Measurements from ENCODE around the gene DBH.

Gene DBH

DNA sequence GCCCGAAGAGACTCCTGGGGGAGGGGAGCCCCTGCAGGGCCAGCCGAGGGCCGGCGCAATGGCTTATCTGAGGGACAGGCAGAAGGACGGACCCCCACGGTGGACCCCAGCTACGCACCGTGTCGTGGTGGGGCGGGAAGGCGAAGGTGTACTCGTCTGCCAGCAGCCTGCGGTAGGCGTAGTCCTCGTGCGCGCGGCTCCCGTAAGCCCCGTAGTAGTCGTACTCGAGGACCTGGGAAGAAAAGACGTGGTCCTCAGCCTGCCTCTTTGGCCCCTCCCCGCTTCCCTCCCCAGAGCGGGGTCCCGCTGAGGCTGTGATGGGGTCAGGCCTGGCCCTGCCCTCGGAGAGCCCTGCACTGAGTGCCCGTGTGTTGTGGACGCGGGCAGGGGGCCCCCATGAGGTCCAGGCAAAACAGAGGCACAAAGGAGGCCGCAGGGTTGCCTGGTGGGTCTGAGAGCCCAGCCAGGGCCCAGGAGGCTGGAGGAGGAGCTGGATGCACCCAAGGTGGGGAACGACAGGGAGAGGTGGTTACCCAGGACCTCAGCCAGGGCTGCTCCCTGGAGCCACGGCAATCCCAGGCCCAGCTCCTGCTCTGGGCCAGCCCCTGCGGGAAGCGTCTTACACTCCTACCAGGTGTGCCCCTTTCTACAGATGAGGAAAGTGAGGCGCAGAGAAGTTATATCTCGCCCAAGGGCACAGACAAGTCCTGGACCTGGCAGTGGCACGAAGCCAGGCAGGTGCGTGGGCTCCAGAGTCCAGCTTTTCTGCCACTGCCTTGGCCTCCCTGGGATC lies 66.8 kb downstream of the DBH start:
- Histone ChIP-seq H3K4me3 (ENCODE audit: low read depth, low read length) (no peak overlapping the region), H3K9ac (ENCODE audit: low read depth, low read length) (no peak overlapping the region), H3K4me1 (ENCODE audit: control insufficient read depth, insufficient read depth, low read length) (no peaks in the 10 kb centered on the region), H3K36me3 (ENCODE audit: control insufficient read depth, insufficient read depth, low read length) (no peaks in the 10 kb centered on the region), H3K9me3 (ENCODE audit: control insufficient read depth, insufficient read depth, low read length) (no peaks in the 10 kb centered on the region), H3K27me3 (ENCODE audit: control insufficient read depth, insufficient read depth, low read length) (no peaks in the 10 kb centered on the region)

DNA sequence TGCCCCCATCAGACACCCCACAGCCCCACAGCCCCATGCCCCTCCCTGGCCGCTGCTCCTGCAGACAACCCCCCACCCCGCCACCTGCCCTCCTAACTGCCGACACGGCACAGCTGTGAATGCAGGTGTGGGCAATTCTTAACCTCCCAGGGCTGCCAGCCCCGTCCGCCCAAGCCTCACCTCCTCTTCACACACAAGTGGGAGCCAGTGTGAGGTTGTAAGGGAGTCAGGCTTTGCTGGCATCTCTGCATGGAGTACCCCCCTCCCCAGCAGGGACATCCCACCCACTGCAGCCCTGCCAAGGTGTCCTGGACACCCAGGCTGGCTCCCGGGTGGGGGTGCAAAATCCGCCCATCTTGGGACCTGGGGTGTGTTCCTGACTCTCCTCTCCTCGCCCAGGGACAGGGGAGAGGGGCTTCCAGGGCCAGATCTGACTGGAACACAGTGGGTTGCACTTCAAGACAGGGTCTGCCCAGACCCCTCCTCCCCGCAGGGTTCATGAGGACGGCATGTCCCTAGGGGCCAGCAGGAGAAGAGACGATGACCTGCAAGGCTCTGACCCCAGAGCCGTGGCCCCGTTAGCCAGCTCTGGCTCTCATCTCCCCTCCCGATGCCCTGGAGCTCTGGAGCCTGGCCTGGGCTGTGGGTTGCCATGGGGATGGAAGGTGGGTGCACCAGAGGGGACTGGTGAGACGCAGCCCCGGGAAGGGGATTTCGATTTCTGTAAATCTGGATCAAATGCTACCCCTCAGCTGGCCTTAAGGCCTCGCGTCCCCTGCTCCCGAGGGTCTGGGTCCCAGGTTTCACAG lies 67.6 kb downstream of the DBH start:
- Histone ChIP-seq H3K9ac (ENCODE audit: low read depth, low read length) (no peak overlapping the region), H3K9me3 (ENCODE audit: control insufficient read depth, insufficient read depth, low read length) (no peaks in the 10 kb centered on the region), H3K27me3 (ENCODE audit: control insufficient read depth, insufficient read depth, low read length) (no peaks in the 10 kb centered on the region), H3K36me3 (ENCODE audit: control insufficient read depth, insufficient read depth, low read length) (no peaks in the 10 kb centered on the region), H3K4me3 (ENCODE audit: low read depth, low read length) (no peak overlapping the region), H3K4me1 (ENCODE audit: control insufficient read depth, insufficient read depth, low read length) (no peaks in the 10 kb centered on the region)

- Histone ChIP-seq H3K27me3 (ENCODE audit: control insufficient read depth, insufficient read depth, low read length) (no peaks in the 10 kb centered on the region), H3K4me1 (ENCODE audit: control insufficient read depth, insufficient read depth, low read length) (no peaks in the 10 kb centered on the region), H3K36me3 (ENCODE audit: control insufficient read depth, insufficient read depth, low read length) (no peaks in the 10 kb centered on the region), H3K9ac (ENCODE audit: low read depth, low read length) (no peak overlapping the region), H3K4me3 (ENCODE audit: low read depth, low read length) (no peak overlapping the region), H3K9me3 (ENCODE audit: control insufficient read depth, insufficient read depth, low read length) (no peaks in the 10 kb centered on the region)
Observed at GRCh38 chr9:133704711-133705181, 68.6 kb downstream of the DBH start.

GRCh38 chr9:133705576-133705975 lies 69.4 kb downstream of the DBH start:
- H3K4me1 ChIP-seq (ENCODE audit: control insufficient read depth, insufficient read depth, low read length): no peaks in the 10 kb centered on the region
- no peak overlapping the region for H3K9ac ChIP-seq (ENCODE audit: low read depth, low read length)
- no peaks in the 10 kb centered on the region for H3K27me3 ChIP-seq (ENCODE audit: control insufficient read depth, insufficient read depth, low read length)
- no peak overlapping the region for H3K4me3 ChIP-seq (ENCODE audit: low read depth, low read length)
- peaks cover under 1% of the 10 kb centered on the region for H3K36me3 ChIP-seq (ENCODE audit: control insufficient read depth, insufficient read depth, low read length)
- H3K9me3 ChIP-seq (ENCODE audit: control insufficient read depth, insufficient read depth, low read length): no peaks in the 10 kb centered on the region

DNA sequence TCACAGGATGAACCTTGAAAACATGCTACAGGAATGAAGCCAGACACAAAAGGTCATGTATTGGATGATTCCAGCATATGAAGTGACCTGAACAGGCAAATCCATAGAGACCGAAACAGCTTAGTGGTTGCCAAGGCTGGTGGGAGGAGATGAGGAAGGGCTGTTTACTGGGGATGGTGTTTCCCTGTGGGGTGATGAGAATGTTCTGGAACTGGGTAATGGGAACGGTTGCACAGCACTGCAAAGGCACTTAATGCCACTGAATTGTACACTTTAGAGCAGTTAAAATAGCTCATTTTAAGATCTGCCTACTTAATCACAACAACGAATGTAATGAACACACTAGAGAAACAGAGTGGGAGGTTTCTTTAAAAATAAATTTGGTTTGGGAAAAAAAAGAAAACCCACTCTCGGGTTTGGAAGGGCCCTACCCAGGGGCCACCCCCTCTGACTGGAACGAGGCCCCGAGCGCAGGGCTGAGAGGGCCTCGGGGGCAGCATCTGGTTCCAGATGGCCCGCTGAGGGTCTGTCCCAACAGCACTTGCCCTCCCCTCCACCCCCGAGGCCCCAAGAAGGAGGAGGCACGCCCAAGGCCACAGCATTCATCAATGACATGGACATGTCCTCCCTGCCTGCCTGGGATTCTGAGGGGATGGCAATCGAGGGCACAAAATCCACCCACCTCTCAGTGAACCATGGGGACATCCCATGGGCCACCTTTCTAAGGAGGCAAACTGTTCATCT lies 70.3 kb downstream of the DBH start:
- H3K4me3 ChIP-seq (ENCODE audit: low read depth, low read length): no peak overlapping the region
- H3K4me1 ChIP-seq (ENCODE audit: control insufficient read depth, insufficient read depth, low read length): no peaks in the 10 kb centered on the region
- no peaks in the 10 kb centered on the region for H3K27me3 ChIP-seq (ENCODE audit: control insufficient read depth, insufficient read depth, low read length)
- peaks cover 2% of the 10 kb centered on the region for H3K36me3 ChIP-seq (ENCODE audit: control insufficient read depth, insufficient read depth, low read length)
- H3K9ac ChIP-seq (ENCODE audit: low read depth, low read length): no peak overlapping the region
- no peaks in the 10 kb centered on the region for H3K9me3 ChIP-seq (ENCODE audit: control insufficient read depth, insufficient read depth, low read length)

DNA sequence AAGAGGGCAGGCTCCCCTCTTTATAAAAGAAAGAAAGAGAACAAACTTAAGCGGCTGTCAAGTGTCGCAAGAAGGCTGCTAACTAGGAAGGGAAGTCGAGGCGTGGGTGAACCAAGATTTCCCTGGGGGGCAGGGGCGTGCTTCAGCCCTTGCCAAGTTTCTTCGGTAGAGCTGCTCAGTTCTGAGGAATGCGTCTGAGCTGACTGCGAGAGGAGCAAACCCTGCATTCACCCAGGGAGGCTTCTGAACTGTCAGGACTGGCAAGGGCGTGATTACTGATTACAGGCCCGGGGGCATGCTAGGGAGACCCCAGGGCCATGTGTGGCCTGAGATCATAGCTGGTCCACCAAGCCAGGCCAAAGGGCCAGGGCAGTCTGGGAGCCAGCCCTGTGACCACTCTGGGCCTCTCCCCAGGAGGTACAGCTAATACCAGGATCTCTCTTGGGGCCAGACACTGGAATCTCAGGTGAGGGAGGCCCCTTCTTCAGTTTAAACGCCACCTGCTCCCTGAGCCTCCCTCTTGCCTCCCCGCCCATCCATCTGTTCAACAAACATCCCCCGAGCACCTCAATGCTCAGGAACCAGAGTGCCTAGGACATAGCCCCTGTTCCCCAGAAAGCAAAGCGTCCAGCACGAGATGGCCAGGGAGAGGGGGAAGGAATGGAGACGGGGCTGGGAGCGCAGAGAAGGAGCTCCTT lies 71.1 kb downstream of the DBH start:
- Histone ChIP-seq H3K4me1 (ENCODE audit: control insufficient read depth, insufficient read depth, low read length) (no peaks in the 10 kb centered on the region), H3K9me3 (ENCODE audit: control insufficient read depth, insufficient read depth, low read length) (no peaks in the 10 kb centered on the region), H3K4me3 (ENCODE audit: low read depth, low read length) (no peak overlapping the region), H3K36me3 (ENCODE audit: control insufficient read depth, insufficient read depth, low read length) (peaks cover 2% of the 10 kb centered on the region), H3K9ac (ENCODE audit: low read depth, low read length) (no peak overlapping the region), H3K27me3 (ENCODE audit: control insufficient read depth, insufficient read depth, low read length) (no peaks in the 10 kb centered on the region)

DNA sequence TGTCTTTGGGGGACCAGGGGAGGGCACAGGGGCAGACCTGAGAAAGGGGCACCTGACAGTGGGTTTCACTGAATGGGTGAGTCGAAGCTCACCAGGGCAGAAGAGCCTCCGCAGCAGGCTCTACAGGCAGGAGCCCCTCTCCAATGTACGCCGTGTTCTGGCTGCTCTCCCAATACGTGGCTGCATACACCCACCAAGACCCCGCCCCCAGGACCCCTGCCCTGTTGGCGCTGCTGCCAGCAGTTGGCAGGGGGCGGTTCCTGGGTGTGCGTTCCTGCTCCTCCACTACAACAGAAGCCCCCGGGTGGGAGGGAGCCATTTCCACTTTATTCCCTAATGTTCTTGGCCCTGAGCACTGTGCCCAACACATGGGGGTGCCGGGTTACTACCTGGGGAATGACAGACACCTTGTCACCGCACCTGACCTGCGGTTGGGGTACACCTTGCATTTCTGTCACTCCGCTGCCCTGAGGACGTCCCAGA lies 71.6 kb downstream of the DBH start:
- Histone ChIP-seq H3K9me3 (ENCODE audit: control insufficient read depth, insufficient read depth, low read length) (no peaks in the 10 kb centered on the region), H3K4me1 (ENCODE audit: control insufficient read depth, insufficient read depth, low read length) (no peaks in the 10 kb centered on the region), H3K4me3 (ENCODE audit: low read depth, low read length) (no peak overlapping the region), H3K9ac (ENCODE audit: low read depth, low read length) (no peak overlapping the region), H3K36me3 (ENCODE audit: control insufficient read depth, insufficient read depth, low read length) (peaks cover 2% of the 10 kb centered on the region), H3K27me3 (ENCODE audit: control insufficient read depth, insufficient read depth, low read length) (no peaks in the 10 kb centered on the region)

DNA sequence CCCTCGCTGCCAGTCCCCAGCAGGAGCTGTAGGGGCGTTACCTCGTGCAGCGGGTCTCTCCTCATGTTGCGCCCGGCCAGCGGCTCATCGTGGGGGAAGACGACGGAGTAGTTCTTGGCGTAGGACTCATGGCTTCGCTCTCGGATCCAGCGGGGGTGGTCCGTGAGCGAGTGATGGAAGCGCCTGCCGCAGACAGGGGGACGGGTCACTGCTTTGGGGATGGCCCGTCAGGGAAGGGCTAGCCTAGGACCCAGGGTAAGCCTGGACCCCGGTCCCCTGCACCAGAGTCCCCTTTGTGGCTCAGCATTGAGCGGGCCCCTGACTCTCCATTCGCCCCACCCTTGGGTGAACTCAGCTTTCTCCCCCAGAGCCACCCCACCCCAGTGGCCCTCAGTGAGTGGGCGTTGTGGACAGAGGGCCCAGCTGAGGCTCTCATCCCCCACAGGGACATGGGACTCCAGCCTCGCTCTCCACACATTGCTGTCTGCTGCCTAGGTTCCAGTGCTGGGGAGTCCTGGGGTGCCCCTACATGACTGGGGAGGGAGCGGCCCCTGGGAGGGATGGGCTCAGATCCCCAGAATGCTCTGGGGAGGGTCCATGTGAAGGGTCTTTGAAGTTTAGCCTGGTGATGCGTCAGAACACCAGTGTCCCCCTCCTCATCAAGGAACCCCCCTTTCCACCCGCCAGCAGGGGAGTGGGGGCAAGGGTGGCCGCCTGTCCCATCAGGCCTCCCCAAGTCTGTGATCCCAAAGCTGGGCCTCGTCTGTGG lies 72.3 kb downstream of the DBH start:
- no peaks in the 10 kb centered on the region for H3K27me3 ChIP-seq (ENCODE audit: control insufficient read depth, insufficient read depth, low read length)
- H3K9me3 ChIP-seq (ENCODE audit: control insufficient read depth, insufficient read depth, low read length): no peaks in the 10 kb centered on the region
- peaks cover 2% of the 10 kb centered on the region for H3K36me3 ChIP-seq (ENCODE audit: control insufficient read depth, insufficient read depth, low read length)
- H3K9ac ChIP-seq (ENCODE audit: low read depth, low read length): no peak overlapping the region
- H3K4me1 ChIP-seq (ENCODE audit: control insufficient read depth, insufficient read depth, low read length): no peaks in the 10 kb centered on the region
- no peak overlapping the region for H3K4me3 ChIP-seq (ENCODE audit: low read depth, low read length)
